ENCODE data around the gene ARCN1.

- TF ChIP-seq CTCF (IDR thresholded peaks at IDR 0.05) (no peak), ZFX (IDR thresholded peaks at IDR 0.05; ENCODE audit: borderline replicate concordance) (no peak)
Observed at GRCh38 chr11:118612378-118612777, 40.2 kb downstream of the ARCN1 start.
